IMR-90 (cell line): ENCODE measurements around the gene FPR2. TPM values are rescaled to one million over a fixed set of nuclear protein-coding genes. Genes with fewer than 3 reads are reported as not detected.

ENCODE experiments used
- ATAC-seq: fragments of 200-7000 bp; cut with Tn5 transposase; 2 replicates; pipeline ENCODE4 v1.9.1; 2020; ENCODE audit warnings: low read depth, mild to moderate bottlenecking, moderate library complexity
- BruUV-seq: library from RNA; stranded (reverse); fragments of 400-500 nt; replicated peaks from 2 replicates; lab custom pipeline; 2021; lab: Mats Ljungman, UMichigan
- CTCF ChIA-PET: fragments of 300-600 bp; formaldehyde crosslinking; extraction: SDS; loops from one replicate; lab custom pipeline; 2021; ENCODE audit warnings: antibody characterized with exemption; lab: Yijun Ruan, JAX
- POLR2A ChIA-PET: fragments of 300-600 bp; sonication (Branson Sonifier 250); formaldehyde crosslinking; loops from one replicate; lab custom pipeline; 2022; ENCODE audit warnings: antibody characterized with exemption; ENCODE audit not compliant: unreplicated experiment; lab: Charles Lee
- DNase-seq: peaks from one replicate; pipeline ENCODE4 v3.0.0; 2013
- H2AFZ ChIP-seq: replicated peaks from 2 replicates; pipeline ENCODE3; 2013; ENCODE audit warnings: low read length, mild to moderate bottlenecking; ENCODE audit not compliant: poor library complexity
- H2AK5ac ChIP-seq: 2 replicates; pipeline ENCODE4 v1.6.1; 2013; ENCODE audit warnings: low read depth, low read length, inconsistent platforms
- H2AK9ac ChIP-seq: replicated peaks from 2 replicates; pipeline ENCODE3; 2013; ENCODE audit warnings: mild to moderate bottlenecking, low read depth, low read length, moderate library complexity; ENCODE audit not compliant: poor library complexity
- H2BK120ac ChIP-seq: 2 replicates; pipeline ENCODE4 v1.6.1; 2013; ENCODE audit warnings: low read depth, low read length, inconsistent platforms
- H2BK15ac ChIP-seq: 3 replicates; pipeline ENCODE4 v1.6.1; 2013; ENCODE audit warnings: low read depth, low read length, inconsistent platforms
- H2BK20ac ChIP-seq: 2 replicates; pipeline ENCODE4 v1.6.1; 2013; ENCODE audit warnings: low read depth, mild to moderate bottlenecking, inconsistent platforms, low read length, moderate library complexity
- H2BK5ac ChIP-seq: 2 replicates; pipeline ENCODE4 v1.6.1; 2013; ENCODE audit warnings: mild to moderate bottlenecking, low read depth, low read length, inconsistent platforms; ENCODE audit not compliant: poor library complexity, severe bottlenecking
- H3K14ac ChIP-seq: replicated peaks from 2 replicates; pipeline ENCODE4 v1.6.1; 2013; ENCODE audit warnings: low read depth, low read length, inconsistent platforms
- H3K18ac ChIP-seq: 2 replicates; pipeline ENCODE4 v1.6.1; 2013; ENCODE audit warnings: low read depth, low read length, control low read depth
- H3K23ac ChIP-seq: 2 replicates; pipeline ENCODE4 v1.6.1; 2013; ENCODE audit warnings: low read depth, low read length, inconsistent platforms
- H3K27ac ChIP-seq: 2 replicates; pipeline ENCODE4 v1.5.1; 2013; ENCODE audit warnings: mild to moderate bottlenecking, control low read depth, low read length; ENCODE audit not compliant: insufficient read depth
- H3K27me3 ChIP-seq: 2 replicates; pipeline ENCODE4 v1.6.1; 2013; ENCODE audit warnings: low read length; ENCODE audit not compliant: control insufficient read depth, insufficient read depth
- H3K36me3 ChIP-seq: 2 replicates; pipeline ENCODE4 v1.6.1; 2013; ENCODE audit warnings: low read length, mixed read lengths; ENCODE audit not compliant: control insufficient read depth, insufficient read depth
- H3K4ac ChIP-seq: 2 replicates; pipeline ENCODE4 v1.6.1; 2013; ENCODE audit warnings: low read depth, low read length, inconsistent platforms
- H3K4me1 ChIP-seq: 2 replicates; pipeline ENCODE4 v1.6.1; 2013; ENCODE audit warnings: low read length, mixed read lengths; ENCODE audit not compliant: control insufficient read depth, insufficient read depth
- H3K4me2 ChIP-seq: 2 replicates; pipeline ENCODE4 v1.6.1; 2013; ENCODE audit warnings: low read depth, mild to moderate bottlenecking, control low read depth, low read length, moderate library complexity
- H3K4me3 ChIP-seq: 2 replicates; pipeline ENCODE4 v1.5.1; 2013; ENCODE audit warnings: low read depth, mild to moderate bottlenecking, control low read depth, low read length, moderate library complexity; ENCODE audit not compliant: insufficient read depth
- H3K56ac ChIP-seq: 2 replicates; pipeline ENCODE4 v1.6.1; 2013; ENCODE audit warnings: low read length, inconsistent platforms; ENCODE audit not compliant: insufficient read depth; ENCODE audit errors: extremely low read depth
- H3K79me1 ChIP-seq, 2 experiments: 2 replicates each; pipeline ENCODE4 v1.6.1; 2013; ENCODE audit warnings: low read length in 2 of 2, inconsistent platforms in 1 of 2, low read depth in 1 of 2
- H3K9ac ChIP-seq: 2 replicates; pipeline ENCODE4 v1.6.1; 2013; ENCODE audit warnings: low read depth, low read length, control low read depth
- H3K9me1 ChIP-seq: 2 replicates; pipeline ENCODE4 v1.6.1; 2013; ENCODE audit warnings: low read length, inconsistent platforms; ENCODE audit not compliant: insufficient read depth
- H3K9me3 ChIP-seq: 2 replicates; pipeline ENCODE4 v1.6.1; 2013; ENCODE audit warnings: low read length; ENCODE audit not compliant: control insufficient read depth, insufficient read depth
- H4K20me1 ChIP-seq: 2 replicates; pipeline ENCODE4 v1.6.1; 2013; ENCODE audit warnings: low read length, inconsistent platforms; ENCODE audit not compliant: insufficient read depth
- H4K5ac ChIP-seq: 2 replicates; pipeline ENCODE4 v1.6.1; 2013; ENCODE audit warnings: mild to moderate bottlenecking, low read depth, low read length, control low read depth
- H4K8ac ChIP-seq, 2 experiments: 2 replicates each; pipeline ENCODE4 v1.6.1; 2013; ENCODE audit warnings: low read depth in 2 of 2, low read length in 2 of 2, control low read depth in 1 of 2, inconsistent platforms in 1 of 2
- H4K91ac ChIP-seq: 2 replicates; pipeline ENCODE4 v1.6.1; 2013; ENCODE audit warnings: low read depth, low read length, inconsistent platforms; ENCODE audit not compliant: insufficient read depth
- BHLHE40 ChIP-seq: fragments of 150-350 bp; IDR thresholded peaks from 2 replicates; pipeline ENCODE4 v1.6.1; 2016; ENCODE audit warnings: mild to moderate bottlenecking, low read depth, low read length
- CEBPB ChIP-seq: IDR thresholded peaks from 2 replicates; pipeline ENCODE4 v1.6.1; 2012; ENCODE audit warnings: low read depth, low read length, improper control_type of control experiment
- CHD1 ChIP-seq: IDR thresholded peaks from 2 replicates; pipeline ENCODE4 v1.6.1; 2012; ENCODE audit warnings: low read depth, low read length, improper control_type of control experiment
- MXI1 ChIP-seq: IDR thresholded peaks from 2 replicates; pipeline ENCODE4 v1.6.1; 2012; ENCODE audit warnings: low read depth, mild to moderate bottlenecking, low read length, moderate library complexity, borderline replicate concordance
- NFE2L2 ChIP-seq: fragments of 150-350 bp; IDR thresholded peaks from 2 replicates; pipeline ENCODE4 v1.6.1; 2016; ENCODE audit warnings: low read depth, mild to moderate bottlenecking, low read length
- RCOR1 ChIP-seq: IDR thresholded peaks from 2 replicates; pipeline ENCODE4 v1.6.1; 2012; ENCODE audit warnings: mild to moderate bottlenecking, low read length, improper control_type of control experiment; ENCODE audit not compliant: insufficient replicate concordance
- RFX5 ChIP-seq: IDR thresholded peaks from 2 replicates; pipeline ENCODE4 v1.8.0; 2012; ENCODE audit warnings: low read depth, mild to moderate bottlenecking, low read length, moderate library complexity
- WGBS, 2 experiments: methylation state at CpG; one replicate each; pipeline versions ENCODE4 v1.1.5 to v1.1.7; 2013; ENCODE audit warnings: missing lambda C conversion rate in 2 of 2; ENCODE audit not compliant: insufficient read length in 1 of 2; ENCODE audit errors: extremely low coverage in 2 of 2; 5-methylcytosine and 5-hydroxymethylcytosine counted together
- dilution Hi-C: fragments of 300-500 bp; cut with HindIII; formaldehyde crosslinking; loops from one replicate; pipeline ENCODE4 v1.14.3; 2018; ENCODE audit warnings: low sequenced_read_pairs; ENCODE audit not compliant: unreplicated experiment
- in situ Hi-C: fragments of 300-500 bp; cut with MboI; formaldehyde crosslinking; loops from 3 replicates; pipeline ENCODE4 v1.14.3; 2019; ENCODE audit warnings: low sequenced_read_pairs, inconsistent platforms, mixed read lengths
- intact Hi-C: fragments of 100-400 bp; cut with micrococcal nuclease; formaldehyde crosslinking; loops from 2 replicates; pipeline ENCODE4 v1.10.0; 2022
- polyA plus RNA-seq, 3 experiments: library from polyadenylated mRNA; depleted of rRNA; stranded (reverse); fragments of >200 nt; gene quantifications; 2 replicates each; pipeline ENCODE4 v1.2.3, GENCODE V29; 2012; ENCODE audit warnings: low replicate concordance in 1 of 3
- total RNA-seq: library from RNA; depleted of rRNA; stranded (reverse); fragments of >200 nt; gene quantifications from 2 replicates; pipeline ENCODE4 v1.2.3, GENCODE V29; 2012
- TF ChIP-seq, protein P1 (sequence below): conservative IDR thresholded peaks from 2 replicates; pipeline ENCODE4 v1.5.1; 2012; ENCODE audit warnings: mild to moderate bottlenecking, low read depth, low read length, improper control_type of control experiment

The FPR2 gene
- total and polyA plus RNA-seq, 2 of the 4 experiments (the other 2 are of a cell fraction): not detected

DNA sequence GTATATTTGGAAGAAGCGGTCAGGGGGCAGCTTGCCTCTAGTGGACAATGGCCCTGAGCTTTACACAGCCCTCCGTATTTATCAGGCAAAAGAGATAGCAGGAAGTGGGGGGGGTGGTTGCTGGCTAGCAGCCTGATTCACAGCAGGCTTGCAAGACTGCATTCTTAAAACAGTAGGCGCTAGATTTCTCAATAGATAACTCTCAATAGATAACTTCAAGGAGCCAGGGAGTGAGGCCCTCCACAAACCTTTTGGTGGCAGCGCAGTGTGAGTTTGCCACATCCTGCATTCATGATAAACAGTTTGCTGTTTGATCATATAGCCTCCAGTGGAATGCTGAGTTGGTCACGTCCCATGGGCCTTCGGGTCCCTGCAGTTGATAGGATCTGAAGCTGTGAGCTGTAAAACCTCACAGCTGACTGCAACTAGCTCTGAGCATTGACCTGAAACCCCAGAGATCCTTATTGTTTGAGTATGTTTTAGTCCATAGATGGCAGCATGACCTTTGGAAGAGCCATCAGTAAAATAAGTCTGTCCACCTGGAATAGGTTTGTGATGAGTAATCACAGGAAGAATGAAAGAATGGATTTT is 46.2 kb downstream of the FPR2 start:
- in situ Hi-C loops (no loop called here), dilution Hi-C loops (no loop called here), intact Hi-C loops (no loop called here)
- Histone ChIP-seq H3K4ac (no peak overlapping the region), H2BK20ac (no peak overlapping the region), H3K4me1 (no peaks in the 10 kb centered on the region; the same call in 1 of the 2 replicates), H3K9me3 (no peaks in the 10 kb centered on the region), H2AFZ (no peak overlapping the region), H2AK5ac (no peak overlapping the region), H3K14ac (no peak overlapping the region), H2BK15ac (no peak overlapping the region), H3K4me3 (no peak overlapping the region), H3K4me2 (no peak overlapping the region), H4K8ac (no peak overlapping the region), H4K20me1 (no peaks in the 10 kb centered on the region), H3K79me1 (no peaks in the 10 kb centered on the region), H3K56ac (no peak overlapping the region), H2AK9ac (no peak overlapping the region), H3K23ac (no peak overlapping the region), H4K5ac (no peak overlapping the region), H2BK5ac (no peak overlapping the region), H3K18ac (no peak overlapping the region), H2BK120ac (no peak overlapping the region), H3K36me3 (no peaks in the 10 kb centered on the region), H3K9me1 (no peaks in the 10 kb centered on the region), H3K9ac (no peak overlapping the region), H3K27me3 (no peaks in the 10 kb centered on the region), H3K27ac (no peak overlapping the region), H4K91ac (no peak overlapping the region)
- CTCF ChIA-PET: no interaction called here
- DNase-seq (no peak), ATAC-seq (no peak)
- TF ChIP-seq, protein P1, sequence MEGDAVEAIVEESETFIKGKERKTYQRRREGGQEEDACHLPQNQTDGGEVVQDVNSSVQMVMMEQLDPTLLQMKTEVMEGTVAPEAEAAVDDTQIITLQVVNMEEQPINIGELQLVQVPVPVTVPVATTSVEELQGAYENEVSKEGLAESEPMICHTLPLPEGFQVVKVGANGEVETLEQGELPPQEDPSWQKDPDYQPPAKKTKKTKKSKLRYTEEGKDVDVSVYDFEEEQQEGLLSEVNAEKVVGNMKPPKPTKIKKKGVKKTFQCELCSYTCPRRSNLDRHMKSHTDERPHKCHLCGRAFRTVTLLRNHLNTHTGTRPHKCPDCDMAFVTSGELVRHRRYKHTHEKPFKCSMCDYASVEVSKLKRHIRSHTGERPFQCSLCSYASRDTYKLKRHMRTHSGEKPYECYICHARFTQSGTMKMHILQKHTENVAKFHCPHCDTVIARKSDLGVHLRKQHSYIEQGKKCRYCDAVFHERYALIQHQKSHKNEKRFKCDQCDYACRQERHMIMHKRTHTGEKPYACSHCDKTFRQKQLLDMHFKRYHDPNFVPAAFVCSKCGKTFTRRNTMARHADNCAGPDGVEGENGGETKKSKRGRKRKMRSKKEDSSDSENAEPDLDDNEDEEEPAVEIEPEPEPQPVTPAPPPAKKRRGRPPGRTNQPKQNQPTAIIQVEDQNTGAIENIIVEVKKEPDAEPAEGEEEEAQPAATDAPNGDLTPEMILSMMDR: no peak
- TF ChIP-seq BHLHE40 (no peak), MXI1 (no peak), CHD1 (no peak), RCOR1 (no peak), NFE2L2 (no peak), RFX5 (no peak), CEBPB (no peak)
- POLR2A ChIA-PET: no interaction called here
- BruUV-seq: no TSS peak
- WGBS, 2 experiments: 27% methylated on average over 3 of the region's 6 CpGs; no CpG with 5 or more reads in 1 of the 2 experiments
